ENCODE results near the gene NHLH2. TPM values are rescaled to one million over a fixed set of nuclear protein-coding genes. Genes with fewer than 3 reads are reported as not detected.
A peak's percentile ranks its signal among the peaks of the same experiment; 100 is the strongest.

The NHLH2 gene
- total and polyA plus RNA-seq, 2 donors (not counting 1 experiment from before 2014, with no cell fraction given), result not detected

GRCh38 chr1:115828101-115829022, 12.6 kb downstream of the NHLH2 start:
- peaks cover 55% of the 10 kb centered on the region for H3K27me3 Mint-ChIP-seq

More at GRCh38 chr1:115828101-115829022, 12.6 kb downstream of the NHLH2 start:
- POLR2A ChIA-PET, result no interaction called here
- H3K4me3 ChIP-seq (ENCODE audit: control extremely low read depth in 1 of 5, extremely low read depth in 1 of 5, insufficient read depth in 1 of 5, low read depth in 2 of 5, low read length in 4 of 5), result peak overlapping the region in 1 of 5 experiments; percentile 12
- H3K9me3 ChIP-seq (ENCODE audit: control extremely low read depth in 1 of 3, control insufficient read depth in 2 of 3, insufficient read depth in 1 of 3, low read length in 2 of 3), result no peaks in the 10 kb centered on the region
- ATAC-seq (ENCODE audit: low read depth) (no peak), DNase-seq (peak; percentile 6)
- intact Hi-C loops (cut with micrococcal nuclease), result no loop called here
- peaks cover 7% of the 10 kb centered on the region for H3K4me1 Mint-ChIP-seq
- no peak for TF ChIP-seq CTCF (IDR thresholded peaks at IDR 0.05)
- TF ChIP-seq EZH2 (IDR thresholded peaks at IDR 0.05; ENCODE audit: borderline replicate concordance, insufficient read depth, low read depth, low read length, poor library complexity, severe bottlenecking), result no peak
- peak overlapping the region; percentile 56 for H3K4me2 ChIP-seq (replicated peaks; ENCODE audit: low read depth, low read length, poor library complexity, severe bottlenecking)
- 19% methylated on average over 64 of the region's 80 CpGs for WGBS (ENCODE audit: insufficient coverage)
- CTCF ChIA-PET, result no interaction called here
- H2AFZ ChIP-seq (ENCODE audit: insufficient read depth, low read depth, low read length, poor library complexity, severe bottlenecking), result peak overlapping the region; percentile 46
- peaks cover 0 to 3% of the 10 kb centered on the region in 2 donors for H3K4me1 ChIP-seq (ENCODE audit: control insufficient read depth in 2 of 2, insufficient read depth in 2 of 2, low read length in 2 of 2)
- no peak overlapping the region for H3K9ac ChIP-seq (ENCODE audit: low read length)
- H3K9me3 Mint-ChIP-seq (ENCODE audit: insufficient read depth), result no peaks in the 10 kb centered on the region
- H3K27ac Mint-ChIP-seq, result no peak overlapping the region
- no peaks in the 10 kb centered on the region for H3K36me3 ChIP-seq (replicated peaks in 1 of 2; ENCODE audit: control extremely low read depth in 1 of 2, control insufficient read depth in 1 of 2, extremely low read depth in 1 of 2, insufficient read depth in 2 of 2, low read length in 1 of 2)
- no peaks in the 10 kb centered on the region for H3K79me2 ChIP-seq (ENCODE audit: control insufficient read depth, insufficient read depth, low read length)
- H3K27me3 ChIP-seq (replicated peaks in 1 of 4; ENCODE audit: control extremely low read depth in 1 of 4, control insufficient read depth in 3 of 4, insufficient read depth in 4 of 4, low read length in 3 of 4), result peaks cover 0 to 39% (median 16%) of the 10 kb centered on the region in 4 experiments
- H3K4me3 Mint-ChIP-seq, result peak overlapping the region; percentile 75
- no peak overlapping the region for H3K27ac ChIP-seq (ENCODE audit: low read length in 2 of 2)
- H4K20me1 ChIP-seq (ENCODE audit: control insufficient read depth, insufficient read depth, low read length, poor library complexity, severe bottlenecking), result no peaks in the 10 kb centered on the region
